HUES48 (cell line): Measurements from ENCODE around the gene MTIF3.
"Not testable (repeated sequence)": the region's sequence is repeated elsewhere in the genome, so short reads cannot be mapped to it uniquely, and the experiment has no call there.

Source experiments
- H3K27ac ChIP-seq: one replicate; pipeline ENCODE4 v1.7.0; 2013; ENCODE audit warnings: low read depth, low read length, inconsistent platforms
- H3K27me3 ChIP-seq: 2 replicates; pipeline ENCODE4 v1.6.1; 2013; ENCODE audit warnings: mild to moderate bottlenecking, low read length; ENCODE audit not compliant: control insufficient read depth, insufficient read depth
- H3K36me3 ChIP-seq: 2 replicates; pipeline ENCODE4 v1.6.1; 2013; ENCODE audit warnings: low read length; ENCODE audit not compliant: control insufficient read depth, insufficient read depth
- H3K4me1 ChIP-seq: 2 replicates; pipeline ENCODE4 v1.6.1; 2013; ENCODE audit warnings: mild to moderate bottlenecking, low read length; ENCODE audit not compliant: control insufficient read depth, insufficient read depth
- H3K4me3 ChIP-seq: 2 replicates; pipeline ENCODE4 v1.5.1; 2013; ENCODE audit warnings: mild to moderate bottlenecking, low read depth, low read length
- H3K9ac ChIP-seq: 2 replicates; pipeline ENCODE4 v1.6.1; 2013; ENCODE audit warnings: mild to moderate bottlenecking, low read depth, low read length, moderate library complexity
- H3K9me3 ChIP-seq: 2 replicates; pipeline ENCODE4 v1.6.1; 2013; ENCODE audit warnings: low read length; ENCODE audit not compliant: control insufficient read depth, insufficient read depth

MTIF3 gene

GRCh38 chr13:27411341-27411740 is 39.0 kb downstream of the MTIF3 start:
- H3K9ac ChIP-seq, result no peak overlapping the region
- H3K9me3 ChIP-seq, result no peaks in the 10 kb centered on the region
- no peaks in the 10 kb centered on the region for H3K36me3 ChIP-seq
- no peaks in the 10 kb centered on the region; the same call in 1 of the 2 replicates for H3K27me3 ChIP-seq
- H3K27ac ChIP-seq, result no peak overlapping the region
- H3K4me1 ChIP-seq, result no peaks in the 10 kb centered on the region
- H3K4me3 ChIP-seq, result no peak overlapping the region

- no peaks in the 10 kb centered on the region for H3K36me3 ChIP-seq
- H3K27ac ChIP-seq, result no peak overlapping the region
- no peak overlapping the region for H3K4me3 ChIP-seq
- H3K9me3 ChIP-seq, result no peaks in the 10 kb centered on the region
- H3K4me1 ChIP-seq, result no peaks in the 10 kb centered on the region
- H3K9ac ChIP-seq, result no peak overlapping the region
- H3K27me3 ChIP-seq, result no peaks in the 10 kb centered on the region; the same call in 1 of the 2 replicates
Observed at GRCh38 chr13:27409013-27409412, 41.4 kb downstream of the MTIF3 start.

GRCh38 chr13:27408074-27408473 is 42.3 kb downstream of the MTIF3 start:
- H3K27ac ChIP-seq, result no peak overlapping the region

GRCh38 chr13:27406178-27406939 is 44.0 kb downstream of the MTIF3 start:
- H3K4me3 ChIP-seq, result no peak overlapping the region
- H3K9ac ChIP-seq, result no peak overlapping the region
- H3K4me1 ChIP-seq, result peaks cover 13% of the 10 kb centered on the region
- no peaks in the 10 kb centered on the region for H3K9me3 ChIP-seq
- no peak overlapping the region for H3K27ac ChIP-seq
- H3K36me3 ChIP-seq, result no peaks in the 10 kb centered on the region
- no peaks in the 10 kb centered on the region; the same call in 1 of the 2 replicates for H3K27me3 ChIP-seq

More at GRCh38 chr13:27408074-27408473, 42.3 kb downstream of the MTIF3 start:
- Histone ChIP-seq H3K9me3 (no peaks in the 10 kb centered on the region), H3K36me3 (no peaks in the 10 kb centered on the region), H3K4me1 (peaks cover 8% of the 10 kb centered on the region), H3K4me3 (no peak overlapping the region), H3K27me3 (no peaks in the 10 kb centered on the region; the same call in 1 of the 2 replicates), H3K9ac (no peak overlapping the region)

GRCh38 chr13:27405546-27406134 is 44.7 kb downstream of the MTIF3 start:
- H3K36me3 ChIP-seq, result no peaks in the 10 kb centered on the region
- H3K9ac ChIP-seq, result no peak overlapping the region
- no peaks in the 10 kb centered on the region for H3K9me3 ChIP-seq
- peaks cover 13% of the 10 kb centered on the region for H3K4me1 ChIP-seq
- no peaks in the 10 kb centered on the region; the same call in 1 of the 2 replicates for H3K27me3 ChIP-seq
- H3K4me3 ChIP-seq, result no peak overlapping the region
- H3K27ac ChIP-seq, result no peak overlapping the region

DNA sequence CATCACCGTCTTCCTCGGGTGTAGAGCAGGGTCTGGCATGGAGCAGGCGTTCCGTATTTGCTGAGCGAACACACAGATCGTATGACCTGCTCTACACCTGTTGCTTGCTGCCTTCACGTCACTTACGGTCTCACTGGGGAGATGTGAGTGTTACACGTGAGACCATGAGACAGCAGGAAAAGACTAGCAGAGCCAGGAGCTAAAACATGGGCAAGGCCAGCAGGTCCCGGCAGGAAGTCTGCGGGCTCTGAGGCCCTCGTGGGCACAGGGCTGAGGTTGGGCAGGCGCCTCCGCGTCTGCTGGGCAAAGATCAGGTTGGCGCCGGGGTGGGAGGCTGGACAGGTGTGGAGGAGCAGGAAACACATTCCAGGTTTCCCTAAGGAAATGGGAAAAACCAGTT is 45.7 kb downstream of the MTIF3 start:
- Histone ChIP-seq H3K4me1 (peaks cover 13% of the 10 kb centered on the region), H3K9me3 (no peaks in the 10 kb centered on the region), H3K4me3 (no peak overlapping the region), H3K9ac (no peak overlapping the region), H3K36me3 (no peaks in the 10 kb centered on the region), H3K27ac (no peak overlapping the region), H3K27me3 (no peaks in the 10 kb centered on the region; the same call in 1 of the 2 replicates)

DNA sequence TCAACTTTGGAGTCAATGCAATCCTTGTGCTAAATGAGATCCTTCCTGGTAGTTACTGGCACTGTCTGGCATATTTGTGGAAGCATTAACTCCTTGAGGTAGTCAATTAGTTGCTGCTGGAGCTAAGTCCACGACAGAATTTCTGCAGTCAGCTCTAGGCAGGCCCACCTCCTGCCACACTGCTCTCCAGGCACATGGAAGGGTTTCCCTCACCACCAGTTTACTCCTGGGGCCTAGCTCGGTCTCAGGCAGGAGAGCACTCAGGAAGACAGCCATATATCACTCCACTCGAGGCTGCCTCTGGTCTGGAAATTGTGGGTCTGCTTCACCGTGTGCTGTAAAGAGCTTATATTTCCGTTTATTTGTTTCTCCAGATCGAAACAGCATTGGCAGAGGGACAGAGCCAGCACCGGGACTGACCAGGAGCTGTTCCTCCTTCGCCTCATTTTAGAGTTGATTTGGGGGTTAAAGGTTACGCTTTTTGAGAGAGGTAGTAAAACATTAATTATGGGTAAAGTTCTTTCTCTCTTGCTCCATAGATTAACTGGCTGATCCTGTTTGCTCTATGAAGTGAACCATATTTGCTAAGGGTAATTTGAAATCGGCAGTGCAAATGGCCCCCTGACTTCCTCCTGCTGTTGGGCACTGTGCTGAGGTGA is 46.5 kb downstream of the MTIF3 start:
- Histone ChIP-seq H3K4me1 (peaks cover 13% of the 10 kb centered on the region), H3K9ac (no peak overlapping the region), H3K27ac (peak overlapping the region; percentile 60), H3K27me3 (no peaks in the 10 kb centered on the region; the same call in 1 of the 2 replicates), H3K4me3 (no peak overlapping the region), H3K36me3 (no peaks in the 10 kb centered on the region), H3K9me3 (no peaks in the 10 kb centered on the region)

- H3K4me3 ChIP-seq, result no peak overlapping the region
- no peaks in the 10 kb centered on the region; the same call in 1 of the 2 replicates for H3K27me3 ChIP-seq
- no peaks in the 10 kb centered on the region for H3K36me3 ChIP-seq
- peak overlapping the region; percentile 60 for H3K27ac ChIP-seq
- H3K9me3 ChIP-seq, result no peaks in the 10 kb centered on the region
- peaks cover 13% of the 10 kb centered on the region for H3K4me1 ChIP-seq
- H3K9ac ChIP-seq, result no peak overlapping the region
Observed at GRCh38 chr13:27403203-27403678, 47.1 kb downstream of the MTIF3 start.

GRCh38 chr13:27401210-27401609 is 49.2 kb downstream of the MTIF3 start:
- Histone ChIP-seq H3K9me3 (no peaks in the 10 kb centered on the region), H3K4me1 (peaks cover 13% of the 10 kb centered on the region), H3K27me3 (no peaks in the 10 kb centered on the region), H3K27ac (no peak overlapping the region), H3K36me3 (no peaks in the 10 kb centered on the region), H3K4me3 (no peak overlapping the region), H3K9ac (no peak overlapping the region)

GRCh38 chr13:27400405-27400804 is 50.0 kb downstream of the MTIF3 start:
- H3K9me3 ChIP-seq, H3K27ac ChIP-seq, H3K27me3 ChIP-seq, H3K9ac ChIP-seq, H3K4me3 ChIP-seq, H3K36me3 ChIP-seq: not testable (repeated sequence)
- H3K4me1 ChIP-seq, result peaks cover 13% of the 10 kb centered on the region

- no peak overlapping the region for H3K9ac ChIP-seq
- H3K9me3 ChIP-seq, result no peaks in the 10 kb centered on the region
- no peaks in the 10 kb centered on the region for H3K27me3 ChIP-seq
- H3K4me3 ChIP-seq, result no peak overlapping the region
- no peak overlapping the region for H3K27ac ChIP-seq
- no peaks in the 10 kb centered on the region for H3K36me3 ChIP-seq
- peaks cover 8% of the 10 kb centered on the region for H3K4me1 ChIP-seq
Observed at GRCh38 chr13:27398360-27398759, 52.0 kb downstream of the MTIF3 start.
